WTC11 (cell line): Measurements from ENCODE around the gene MLF2. TPM values are rescaled to one million over a fixed set of nuclear protein-coding genes. Genes with fewer than 3 reads are reported as not detected.

Source experiments
- CBFB ChIP-seq: sonication (generic); formaldehyde crosslinking; IDR thresholded peaks from 2 replicates; pipeline ENCODE4 v1.8.1; 2022; ENCODE audit warnings: mild to moderate bottlenecking, low read depth, missing genetic modification reagents
- FOXJ3 ChIP-seq: sonication (generic); formaldehyde crosslinking; IDR thresholded peaks from 2 replicates; pipeline ENCODE4 v1.9.0; 2021; ENCODE audit warnings: missing genetic modification reagents, mild to moderate bottlenecking, borderline replicate concordance
- GRHL2 ChIP-seq: fragments of 250-450 bp; sonication (Bioruptor Pico); IDR thresholded peaks from 2 replicates; pipeline ENCODE4 v1.8.0; 2022; ENCODE audit warnings: mild to moderate bottlenecking, moderate library complexity; ENCODE audit not compliant: insufficient replicate concordance, severe bottlenecking
- JAZF1 ChIP-seq: fragments of 250-450 bp; sonication (Bioruptor Pico); IDR thresholded peaks from 2 replicates; pipeline ENCODE4 v1.9.0; 2021; ENCODE audit warnings: moderate library complexity, mild to moderate bottlenecking, inconsistent platforms
- KAT7 ChIP-seq: sonication (generic); formaldehyde crosslinking; IDR thresholded peaks from 2 replicates; pipeline ENCODE4 v1.8.1; 2023; ENCODE audit warnings: missing genetic modification reagents, mild to moderate bottlenecking, borderline replicate concordance
- NFE2L1 ChIP-seq: sonication (generic); formaldehyde crosslinking; IDR thresholded peaks from 2 replicates; pipeline ENCODE4 v1.8.1; 2023; ENCODE audit warnings: missing genetic modification reagents
- NR2C2 ChIP-seq: sonication (generic); formaldehyde crosslinking; IDR thresholded peaks from 2 replicates; pipeline ENCODE4 v1.8.0; 2022; ENCODE audit warnings: mild to moderate bottlenecking, missing genetic modification reagents
- ZBTB21 ChIP-seq: sonication (generic); formaldehyde crosslinking; IDR thresholded peaks from 2 replicates; pipeline ENCODE4 v1.8.1; 2023; ENCODE audit warnings: mild to moderate bottlenecking, missing genetic modification reagents, borderline replicate concordance
- ZBTB43 ChIP-seq: sonication (generic); formaldehyde crosslinking; IDR thresholded peaks from 2 replicates; pipeline ENCODE4 v1.8.1; 2023; ENCODE audit warnings: mild to moderate bottlenecking, missing genetic modification reagents
- ZNF121 ChIP-seq: sonication (generic); formaldehyde crosslinking; IDR thresholded peaks from 2 replicates; pipeline ENCODE4 v1.8.0; 2023; ENCODE audit warnings: missing genetic modification reagents
- ZNF138 ChIP-seq: sonication (generic); formaldehyde crosslinking; conservative IDR thresholded peaks from 2 replicates; pipeline ENCODE4 v1.8.1; 2022; ENCODE audit warnings: mild to moderate bottlenecking, moderate library complexity, missing genetic modification reagents
- ZNF263 ChIP-seq: sonication (generic); formaldehyde crosslinking; IDR thresholded peaks from 2 replicates; pipeline ENCODE4 v1.8.1; 2022; ENCODE audit warnings: low read depth, mild to moderate bottlenecking, moderate library complexity, missing genetic modification reagents
- ZNF396 ChIP-seq: fragments of 250-450 bp; sonication (Bioruptor Pico); IDR thresholded peaks from 2 replicates; pipeline ENCODE4 v1.8.0; 2021; ENCODE audit warnings: mild to moderate bottlenecking, moderate library complexity, borderline replicate concordance
- total RNA-seq: library from RNA; stranded (reverse); gene quantifications from 3 replicates; pipeline ENCODE4 v1.2.3, GENCODE V29; 2021
- TF ChIP-seq, protein P1 (sequence below): fragments of 250-450 bp; sonication (Bioruptor Pico); IDR thresholded peaks from 2 replicates; pipeline ENCODE4 v1.9.0; 2021; ENCODE audit warnings: mild to moderate bottlenecking
- TF ChIP-seq, protein P2 (sequence below): sonication (generic); formaldehyde crosslinking; IDR thresholded peaks from 2 replicates; pipeline ENCODE4 v1.8.0; 2022; ENCODE audit warnings: mild to moderate bottlenecking, missing genetic modification reagents
- TF ChIP-seq, protein P3 (sequence below): sonication (generic); formaldehyde crosslinking; IDR thresholded peaks from 2 replicates; pipeline ENCODE4 v1.8.1; 2022; ENCODE audit warnings: missing genetic modification reagents, borderline replicate concordance
- TF ChIP-seq, protein P4 (sequence below): fragments of 250-450 bp; sonication (Bioruptor Pico); conservative IDR thresholded peaks from 2 replicates; pipeline ENCODE4 v1.9.0; 2021; ENCODE audit warnings: mild to moderate bottlenecking
- TF ChIP-seq, protein P5 (sequence below): sonication (generic); formaldehyde crosslinking; IDR thresholded peaks from 2 replicates; pipeline ENCODE4 v1.8.0; 2023; ENCODE audit warnings: mild to moderate bottlenecking, missing genetic modification reagents
- TF ChIP-seq, protein P6 (sequence below): sonication (generic); formaldehyde crosslinking; conservative IDR thresholded peaks from 2 replicates; pipeline ENCODE4 v1.8.1; 2022; ENCODE audit warnings: mild to moderate bottlenecking, missing genetic modification reagents
- TF ChIP-seq, protein P7 (sequence below): sonication (generic); formaldehyde crosslinking; conservative IDR thresholded peaks from 2 replicates; pipeline ENCODE4 v1.8.1; 2023; ENCODE audit warnings: mild to moderate bottlenecking, low read depth, missing genetic modification reagents, moderate library complexity
- TF ChIP-seq, protein P8 (sequence below): sonication (generic); formaldehyde crosslinking; IDR thresholded peaks from 2 replicates; pipeline ENCODE4 v1.8.0; 2023; ENCODE audit warnings: missing genetic modification reagents

The MLF2 gene
- total RNA-seq, 1 experiment from 2014 or later, result 236 TPM

GRCh38 chr12:6752921-6753771 is at the start of gene MLF2 (continued):
- TF ChIP-seq, protein P1, sequence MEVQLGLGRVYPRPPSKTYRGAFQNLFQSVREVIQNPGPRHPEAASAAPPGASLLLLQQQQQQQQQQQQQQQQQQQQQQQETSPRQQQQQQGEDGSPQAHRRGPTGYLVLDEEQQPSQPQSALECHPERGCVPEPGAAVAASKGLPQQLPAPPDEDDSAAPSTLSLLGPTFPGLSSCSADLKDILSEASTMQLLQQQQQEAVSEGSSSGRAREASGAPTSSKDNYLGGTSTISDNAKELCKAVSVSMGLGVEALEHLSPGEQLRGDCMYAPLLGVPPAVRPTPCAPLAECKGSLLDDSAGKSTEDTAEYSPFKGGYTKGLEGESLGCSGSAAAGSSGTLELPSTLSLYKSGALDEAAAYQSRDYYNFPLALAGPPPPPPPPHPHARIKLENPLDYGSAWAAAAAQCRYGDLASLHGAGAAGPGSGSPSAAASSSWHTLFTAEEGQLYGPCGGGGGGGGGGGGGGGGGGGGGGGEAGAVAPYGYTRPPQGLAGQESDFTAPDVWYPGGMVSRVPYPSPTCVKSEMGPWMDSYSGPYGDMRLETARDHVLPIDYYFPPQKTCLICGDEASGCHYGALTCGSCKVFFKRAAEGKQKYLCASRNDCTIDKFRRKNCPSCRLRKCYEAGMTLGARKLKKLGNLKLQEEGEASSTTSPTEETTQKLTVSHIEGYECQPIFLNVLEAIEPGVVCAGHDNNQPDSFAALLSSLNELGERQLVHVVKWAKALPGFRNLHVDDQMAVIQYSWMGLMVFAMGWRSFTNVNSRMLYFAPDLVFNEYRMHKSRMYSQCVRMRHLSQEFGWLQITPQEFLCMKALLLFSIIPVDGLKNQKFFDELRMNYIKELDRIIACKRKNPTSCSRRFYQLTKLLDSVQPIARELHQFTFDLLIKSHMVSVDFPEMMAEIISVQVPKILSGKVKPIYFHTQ, result no peak
- TF ChIP-seq CBFB (CRISPR knock-in tag) (no peak), ZNF121 (no peak), ZBTB21 (peak; percentile 82; the same call in 1 of the 2 replicates), ZNF396 (CRISPR knock-in tag) (no peak), NFE2L1 (CRISPR knock-in tag) (no peak), NR2C2 (CRISPR knock-in tag) (no peak; the same call in 1 of the 2 replicates), FOXJ3 (CRISPR knock-in tag) (no peak), ZNF138 (CRISPR knock-in tag) (no peak), ZBTB43 (peak; percentile 52; the same call in 1 of the 2 replicates), ZNF263 (CRISPR knock-in tag) (no peak), JAZF1 (CRISPR knock-in tag) (no peak), GRHL2 (CRISPR knock-in tag) (no peak), KAT7 (CRISPR knock-in tag) (0 out of 2 replicates have a peak, but pooled peaks have one; percentile 67)
- TF ChIP-seq, protein P2, sequence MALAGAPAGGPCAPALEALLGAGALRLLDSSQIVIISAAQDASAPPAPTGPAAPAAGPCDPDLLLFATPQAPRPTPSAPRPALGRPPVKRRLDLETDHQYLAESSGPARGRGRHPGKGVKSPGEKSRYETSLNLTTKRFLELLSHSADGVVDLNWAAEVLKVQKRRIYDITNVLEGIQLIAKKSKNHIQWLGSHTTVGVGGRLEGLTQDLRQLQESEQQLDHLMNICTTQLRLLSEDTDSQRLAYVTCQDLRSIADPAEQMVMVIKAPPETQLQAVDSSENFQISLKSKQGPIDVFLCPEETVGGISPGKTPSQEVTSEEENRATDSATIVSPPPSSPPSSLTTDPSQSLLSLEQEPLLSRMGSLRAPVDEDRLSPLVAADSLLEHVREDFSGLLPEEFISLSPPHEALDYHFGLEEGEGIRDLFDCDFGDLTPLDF, result no peak
- TF ChIP-seq, protein P3, sequence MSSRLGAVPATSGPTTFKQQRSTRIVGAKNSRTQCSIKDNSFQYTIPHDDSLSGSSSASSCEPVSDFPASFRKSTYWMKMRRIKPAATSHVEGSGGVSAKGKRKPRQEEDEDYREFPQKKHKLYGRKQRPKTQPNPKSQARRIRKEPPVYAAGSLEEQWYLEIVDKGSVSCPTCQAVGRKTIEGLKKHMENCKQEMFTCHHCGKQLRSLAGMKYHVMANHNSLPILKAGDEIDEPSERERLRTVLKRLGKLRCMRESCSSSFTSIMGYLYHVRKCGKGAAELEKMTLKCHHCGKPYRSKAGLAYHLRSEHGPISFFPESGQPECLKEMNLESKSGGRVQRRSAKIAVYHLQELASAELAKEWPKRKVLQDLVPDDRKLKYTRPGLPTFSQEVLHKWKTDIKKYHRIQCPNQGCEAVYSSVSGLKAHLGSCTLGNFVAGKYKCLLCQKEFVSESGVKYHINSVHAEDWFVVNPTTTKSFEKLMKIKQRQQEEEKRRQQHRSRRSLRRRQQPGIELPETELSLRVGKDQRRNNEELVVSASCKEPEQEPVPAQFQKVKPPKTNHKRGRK, result no peak
- TF ChIP-seq, protein P4, sequence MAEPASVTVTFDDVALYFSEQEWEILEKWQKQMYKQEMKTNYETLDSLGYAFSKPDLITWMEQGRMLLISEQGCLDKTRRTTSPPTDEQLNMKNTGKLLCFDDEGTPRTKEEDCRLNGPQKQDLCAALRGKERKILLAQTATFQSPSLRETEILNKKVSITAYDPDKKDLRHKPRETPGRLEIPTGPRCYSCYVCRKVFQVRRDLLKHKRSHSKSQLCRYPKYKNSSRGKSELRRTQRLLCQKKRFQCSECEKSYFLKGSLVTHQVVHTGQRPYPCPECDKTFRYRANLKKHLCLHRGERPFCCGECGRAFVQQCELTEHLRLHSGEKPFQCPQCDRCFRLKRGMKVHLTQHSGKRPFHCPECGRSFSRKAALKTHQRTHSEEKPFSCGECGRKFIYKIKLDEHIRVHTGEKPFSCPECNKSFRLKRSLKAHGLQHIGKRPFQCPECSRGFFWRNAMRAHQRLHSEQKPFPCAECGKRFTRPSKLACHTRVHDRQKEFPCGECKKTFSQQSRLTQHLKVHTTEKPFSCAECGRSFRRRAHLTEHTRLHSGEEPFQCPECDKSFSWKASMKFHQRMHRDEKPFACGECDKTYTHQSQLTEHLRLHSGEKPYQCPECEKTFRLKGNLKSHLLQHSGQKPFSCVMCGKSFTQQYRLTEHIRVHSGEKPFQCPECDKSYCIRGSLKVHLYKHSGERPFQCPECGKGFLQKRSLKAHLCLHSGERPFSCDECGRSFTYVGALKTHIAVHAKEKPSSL (CRISPR knock-in tag), result no peak
- TF ChIP-seq, protein P5, sequence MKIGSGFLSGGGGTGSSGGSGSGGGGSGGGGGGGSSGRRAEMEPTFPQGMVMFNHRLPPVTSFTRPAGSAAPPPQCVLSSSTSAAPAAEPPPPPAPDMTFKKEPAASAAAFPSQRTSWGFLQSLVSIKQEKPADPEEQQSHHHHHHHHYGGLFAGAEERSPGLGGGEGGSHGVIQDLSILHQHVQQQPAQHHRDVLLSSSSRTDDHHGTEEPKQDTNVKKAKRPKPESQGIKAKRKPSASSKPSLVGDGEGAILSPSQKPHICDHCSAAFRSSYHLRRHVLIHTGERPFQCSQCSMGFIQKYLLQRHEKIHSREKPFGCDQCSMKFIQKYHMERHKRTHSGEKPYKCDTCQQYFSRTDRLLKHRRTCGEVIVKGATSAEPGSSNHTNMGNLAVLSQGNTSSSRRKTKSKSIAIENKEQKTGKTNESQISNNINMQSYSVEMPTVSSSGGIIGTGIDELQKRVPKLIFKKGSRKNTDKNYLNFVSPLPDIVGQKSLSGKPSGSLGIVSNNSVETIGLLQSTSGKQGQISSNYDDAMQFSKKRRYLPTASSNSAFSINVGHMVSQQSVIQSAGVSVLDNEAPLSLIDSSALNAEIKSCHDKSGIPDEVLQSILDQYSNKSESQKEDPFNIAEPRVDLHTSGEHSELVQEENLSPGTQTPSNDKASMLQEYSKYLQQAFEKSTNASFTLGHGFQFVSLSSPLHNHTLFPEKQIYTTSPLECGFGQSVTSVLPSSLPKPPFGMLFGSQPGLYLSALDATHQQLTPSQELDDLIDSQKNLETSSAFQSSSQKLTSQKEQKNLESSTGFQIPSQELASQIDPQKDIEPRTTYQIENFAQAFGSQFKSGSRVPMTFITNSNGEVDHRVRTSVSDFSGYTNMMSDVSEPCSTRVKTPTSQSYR (CRISPR knock-in tag), result no peak
- TF ChIP-seq, protein P6, sequence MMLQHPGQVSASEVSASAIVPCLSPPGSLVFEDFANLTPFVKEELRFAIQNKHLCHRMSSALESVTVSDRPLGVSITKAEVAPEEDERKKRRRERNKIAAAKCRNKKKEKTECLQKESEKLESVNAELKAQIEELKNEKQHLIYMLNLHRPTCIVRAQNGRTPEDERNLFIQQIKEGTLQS (CRISPR knock-in tag), result no peak
- TF ChIP-seq, protein P7, sequence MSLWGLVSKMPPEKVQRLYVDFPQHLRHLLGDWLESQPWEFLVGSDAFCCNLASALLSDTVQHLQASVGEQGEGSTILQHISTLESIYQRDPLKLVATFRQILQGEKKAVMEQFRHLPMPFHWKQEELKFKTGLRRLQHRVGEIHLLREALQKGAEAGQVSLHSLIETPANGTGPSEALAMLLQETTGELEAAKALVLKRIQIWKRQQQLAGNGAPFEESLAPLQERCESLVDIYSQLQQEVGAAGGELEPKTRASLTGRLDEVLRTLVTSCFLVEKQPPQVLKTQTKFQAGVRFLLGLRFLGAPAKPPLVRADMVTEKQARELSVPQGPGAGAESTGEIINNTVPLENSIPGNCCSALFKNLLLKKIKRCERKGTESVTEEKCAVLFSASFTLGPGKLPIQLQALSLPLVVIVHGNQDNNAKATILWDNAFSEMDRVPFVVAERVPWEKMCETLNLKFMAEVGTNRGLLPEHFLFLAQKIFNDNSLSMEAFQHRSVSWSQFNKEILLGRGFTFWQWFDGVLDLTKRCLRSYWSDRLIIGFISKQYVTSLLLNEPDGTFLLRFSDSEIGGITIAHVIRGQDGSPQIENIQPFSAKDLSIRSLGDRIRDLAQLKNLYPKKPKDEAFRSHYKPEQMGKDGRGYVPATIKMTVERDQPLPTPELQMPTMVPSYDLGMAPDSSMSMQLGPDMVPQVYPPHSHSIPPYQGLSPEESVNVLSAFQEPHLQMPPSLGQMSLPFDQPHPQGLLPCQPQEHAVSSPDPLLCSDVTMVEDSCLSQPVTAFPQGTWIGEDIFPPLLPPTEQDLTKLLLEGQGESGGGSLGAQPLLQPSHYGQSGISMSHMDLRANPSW (CRISPR knock-in tag), result no peak
- TF ChIP-seq, protein P8, sequence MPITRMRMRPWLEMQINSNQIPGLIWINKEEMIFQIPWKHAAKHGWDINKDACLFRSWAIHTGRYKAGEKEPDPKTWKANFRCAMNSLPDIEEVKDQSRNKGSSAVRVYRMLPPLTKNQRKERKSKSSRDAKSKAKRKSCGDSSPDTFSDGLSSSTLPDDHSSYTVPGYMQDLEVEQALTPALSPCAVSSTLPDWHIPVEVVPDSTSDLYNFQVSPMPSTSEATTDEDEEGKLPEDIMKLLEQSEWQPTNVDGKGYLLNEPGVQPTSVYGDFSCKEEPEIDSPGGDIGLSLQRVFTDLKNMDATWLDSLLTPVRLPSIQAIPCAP (CRISPR knock-in tag), result peak; percentile 32; the same call in 1 of the 2 replicates
